Lower leg skin (tissue), 3 donors: ENCODE results near the gene TRIO.

ENCODE experiments used
- POLR2A ChIP-seq, 2 donors: fragments of 450-650 bp; IDR thresholded peaks; one replicate each; pipeline ENCODE4 v1.6.1; 2016 to 2017; ENCODE audit warnings: antibody characterized with exemption in 2 of 2, mild to moderate bottlenecking in 1 of 2, moderate library complexity in 1 of 2
- TF ChIP-seq, protein P1 (sequence below), 3 donors: fragments of 450-650 bp; IDR thresholded peaks; one replicate each; pipeline ENCODE4 v1.5.1; 2016; ENCODE audit warnings: antibody characterized with exemption in 3 of 3, mild to moderate bottlenecking in 3 of 3, moderate library complexity in 2 of 3

DNA sequence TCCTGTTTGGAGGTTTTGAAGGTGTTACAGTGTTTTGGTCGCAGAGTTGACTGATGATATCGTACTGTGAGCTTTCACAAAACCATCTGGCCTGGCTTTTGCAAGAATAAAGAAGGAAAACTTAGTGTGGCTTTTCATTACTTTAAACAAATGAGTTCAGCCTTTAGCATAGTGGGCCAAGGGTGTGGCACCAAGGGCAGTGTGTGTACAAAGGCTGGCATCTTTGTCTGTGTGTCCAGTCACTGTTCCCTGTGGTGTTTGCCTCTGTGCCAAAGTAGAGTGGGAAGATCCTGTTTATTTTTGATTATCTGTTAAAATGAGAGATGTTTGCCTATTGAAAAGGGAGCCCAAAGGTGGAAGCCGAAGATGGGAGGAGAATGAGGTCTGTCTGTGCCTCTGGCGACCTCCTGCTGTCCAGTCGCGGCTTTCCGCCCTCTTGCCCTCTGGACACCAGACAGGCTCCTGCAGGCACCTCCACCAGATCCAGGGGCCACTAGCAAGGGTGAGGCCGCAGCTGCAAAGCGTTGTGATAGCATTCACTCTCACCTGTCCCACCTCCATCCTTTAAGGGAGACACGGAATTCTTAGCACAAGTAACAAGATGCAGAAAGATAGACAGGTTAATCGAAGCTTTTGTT is 113.7 kb downstream of the TRIO start:
- TF ChIP-seq, protein P1, sequence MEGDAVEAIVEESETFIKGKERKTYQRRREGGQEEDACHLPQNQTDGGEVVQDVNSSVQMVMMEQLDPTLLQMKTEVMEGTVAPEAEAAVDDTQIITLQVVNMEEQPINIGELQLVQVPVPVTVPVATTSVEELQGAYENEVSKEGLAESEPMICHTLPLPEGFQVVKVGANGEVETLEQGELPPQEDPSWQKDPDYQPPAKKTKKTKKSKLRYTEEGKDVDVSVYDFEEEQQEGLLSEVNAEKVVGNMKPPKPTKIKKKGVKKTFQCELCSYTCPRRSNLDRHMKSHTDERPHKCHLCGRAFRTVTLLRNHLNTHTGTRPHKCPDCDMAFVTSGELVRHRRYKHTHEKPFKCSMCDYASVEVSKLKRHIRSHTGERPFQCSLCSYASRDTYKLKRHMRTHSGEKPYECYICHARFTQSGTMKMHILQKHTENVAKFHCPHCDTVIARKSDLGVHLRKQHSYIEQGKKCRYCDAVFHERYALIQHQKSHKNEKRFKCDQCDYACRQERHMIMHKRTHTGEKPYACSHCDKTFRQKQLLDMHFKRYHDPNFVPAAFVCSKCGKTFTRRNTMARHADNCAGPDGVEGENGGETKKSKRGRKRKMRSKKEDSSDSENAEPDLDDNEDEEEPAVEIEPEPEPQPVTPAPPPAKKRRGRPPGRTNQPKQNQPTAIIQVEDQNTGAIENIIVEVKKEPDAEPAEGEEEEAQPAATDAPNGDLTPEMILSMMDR (IDR thresholded peaks at IDR 0.05) = no peak
- TF ChIP-seq POLR2A (IDR thresholded peaks at IDR 0.05) = no peak
